Keratinocyte (primary cell): ENCODE results near the gene CPT2. TPM values are rescaled to one million over a fixed set of nuclear protein-coding genes. Genes with fewer than 3 reads are reported as not detected.

ENCODE experiments used
- DNase-seq: peaks from one replicate; pipeline ENCODE4 v3.0.0-alpha.2; 2011; ENCODE audit warnings: low read depth, missing footprints, low spot score
- FAIRE-seq: peaks from 2 replicates; lab custom pipeline; 2011; peaks lifted over from hg19 to GRCh38; lab: Jason Lieb, UNC
- H2AFZ ChIP-seq: 2 replicates; pipeline ENCODE4 v1.6.0; 2012; ENCODE audit warnings: low read length, control low read depth, inconsistent platforms; ENCODE audit not compliant: control insufficient read depth
- H3K27ac ChIP-seq: 2 replicates; pipeline ENCODE4 v1.5.1; 2011; ENCODE audit warnings: low read length; ENCODE audit not compliant: control insufficient read depth, insufficient read depth
- H3K27me3 ChIP-seq: 3 replicates; pipeline ENCODE4 v1.6.0; 2011; ENCODE audit warnings: low read length; ENCODE audit not compliant: control insufficient read depth, insufficient read depth; ENCODE audit errors: extremely low read depth
- H3K36me3 ChIP-seq, 2 experiments: 2 replicates in 1 of 2; 3 replicates in 1 of 2; pipeline ENCODE4 v1.5.1; 2011; ENCODE audit warnings: low read length in 2 of 2, mild to moderate bottlenecking in 1 of 2; ENCODE audit not compliant: control insufficient read depth in 2 of 2, insufficient read depth in 2 of 2; ENCODE audit errors: extremely low read depth in 1 of 2
- H3K4me1 ChIP-seq: 3 replicates; pipeline ENCODE4 v1.5.1; 2011; ENCODE audit warnings: low read length; ENCODE audit not compliant: control insufficient read depth, insufficient read depth; ENCODE audit errors: extremely low read depth
- H3K4me2 ChIP-seq: 3 replicates; pipeline ENCODE4 v1.6.0; 2011; ENCODE audit warnings: low read depth, low read length; ENCODE audit not compliant: control insufficient read depth, insufficient read depth; ENCODE audit errors: extremely low read depth
- H3K4me3 ChIP-seq, 3 experiments: fragments of 200-600 bp in 1 of 3; sonication (generic) in 1 of 3; 2 replicates in 2 of 3; 3 replicates in 1 of 3; pipeline ENCODE4 v1.5.1; 2011 to 2016; ENCODE audit warnings: low read length in 3 of 3, mild to moderate bottlenecking in 3 of 3, control low read depth in 2 of 3, inconsistent platforms in 1 of 3, low read depth in 1 of 3, mixed read lengths in 1 of 3, mixed run types in 1 of 3, moderate library complexity in 1 of 3; ENCODE audit not compliant: control insufficient read depth in 2 of 3, insufficient read depth in 2 of 3; ENCODE audit errors: extremely low read depth in 1 of 3
- H3K79me2 ChIP-seq: 2 replicates; pipeline ENCODE4 v1.6.0; 2012; ENCODE audit warnings: low read length; ENCODE audit not compliant: control insufficient read depth, insufficient read depth
- H3K9ac ChIP-seq: 3 replicates; pipeline ENCODE4 v1.6.0; 2011; ENCODE audit warnings: low read length; ENCODE audit not compliant: control insufficient read depth, insufficient read depth; ENCODE audit errors: extremely low read depth
- H3K9me1 ChIP-seq: 3 replicates; pipeline ENCODE4 v1.6.0; 2011; ENCODE audit warnings: low read length; ENCODE audit not compliant: control insufficient read depth, insufficient read depth; ENCODE audit errors: extremely low read depth
- H3K9me3 ChIP-seq: 2 replicates; pipeline ENCODE4 v1.5.1; 2012; ENCODE audit warnings: low read depth, low read length; ENCODE audit not compliant: control insufficient read depth
- H4K20me1 ChIP-seq: 3 replicates; pipeline ENCODE4 v1.6.0; 2011; ENCODE audit warnings: low read length; ENCODE audit not compliant: control insufficient read depth, insufficient read depth; ENCODE audit errors: extremely low read depth
- CTCF ChIP-seq, 3 experiments: IDR thresholded peaks in 1 of 3; conservative IDR thresholded peaks in 1 of 3; optimal IDR thresholded peaks in 1 of 3; 2 replicates in 2 of 3; 3 replicates in 1 of 3; pipeline versions ENCODE3 to v1.5.1; 2011; ENCODE audit warnings: low read length in 3 of 3, mild to moderate bottlenecking in 3 of 3, moderate library complexity in 2 of 3, control low read depth in 1 of 3, inconsistent platforms in 1 of 3; ENCODE audit not compliant: insufficient read depth in 2 of 3; ENCODE audit errors: extremely low read depth in 1 of 3
- EZH2 ChIP-seq: IDR thresholded peaks from one replicate; pipeline ENCODE4 v1.6.1; 2012; ENCODE audit warnings: inconsistent platforms, mild to moderate bottlenecking, low read length, moderate library complexity
- dilution Hi-C: fragments of 300-500 bp; cut with MboI; formaldehyde crosslinking; loops from one replicate; pipeline ENCODE4 v1.7.0; 2020; ENCODE audit warnings: low sequenced_read_pairs; ENCODE audit not compliant: extremely low pct_ligation_motif_present
- polyA plus RNA-seq, 5 experiments: library from polyadenylated mRNA; depleted of rRNA in 3 of 5; stranded (reverse) in 3 of 5; stranded (forward) in 1 of 5; unstranded in 1 of 5; fragments of >200 nt; gene quantifications; 1 replicate in 1 of 5; 2 replicates in 3 of 5; 3 replicates in 1 of 5; pipeline versions ENCODE4 v1.2.1 to v1.2.3, GENCODE V29; 2011 to 2012; ENCODE audit warnings: missing spikeins in 2 of 5, low read depth in 1 of 5, low replicate concordance in 1 of 5

Gene CPT2
- polyA plus RNA-seq, 1 donor (not counting 4 experiments of a cell fraction or from before 2014, with no cell fraction given) = 16.6 TPM

DNA sequence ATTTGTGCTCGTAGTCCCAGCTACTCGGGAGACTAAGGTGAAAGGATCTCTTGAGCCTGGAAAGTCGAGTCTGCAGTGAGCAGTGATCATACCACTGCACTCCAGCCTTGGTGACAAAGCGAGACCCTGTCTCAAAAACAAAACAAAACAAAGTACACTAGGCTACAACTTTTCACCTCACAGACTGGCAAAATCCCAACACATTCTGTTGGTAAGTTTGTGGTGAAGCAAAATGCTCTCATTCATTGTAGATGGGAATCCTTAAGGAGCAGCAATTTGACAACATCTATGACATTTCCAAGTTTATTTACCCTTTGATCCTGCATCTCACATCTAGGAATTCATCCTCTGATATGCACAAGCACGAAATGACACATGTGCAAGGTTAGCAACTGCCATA, 34.0 kb upstream of the CPT2 start:
- Histone ChIP-seq H3K9me1 (no peaks in the 10 kb centered on the region), H2AFZ (no peak overlapping the region), H3K79me2 (no peaks in the 10 kb centered on the region), H3K27me3 (peaks cover 7% of the 10 kb centered on the region), H3K4me1 (no peaks in the 10 kb centered on the region), H3K4me3 (no peak overlapping the region), H3K36me3 (no peaks in the 10 kb centered on the region), H3K9ac (no peak overlapping the region), H4K20me1 (no peaks in the 10 kb centered on the region), H3K4me2 (no peak overlapping the region), H3K27ac (no peak overlapping the region), H3K9me3 (no peaks in the 10 kb centered on the region)
- dilution Hi-C loops = no loop called here
- DNase-seq = no peak
- FAIRE-seq = no peak
- TF ChIP-seq EZH2 (no peak), CTCF (optimal IDR thresholded peaks at IDR 0.05 in 1 of 3, IDR thresholded peaks at IDR 0.05 in 1 of 3, conservative IDR thresholded peaks at IDR 0.05 in 1 of 3; ENCODE audit: extremely low read depth in 1 of 3, insufficient read depth in 2 of 3, low read length in 3 of 3) (no peak)

- no peak overlapping the region for H3K4me2 ChIP-seq
- no peak for FAIRE-seq
- dilution Hi-C loops = no loop called here
These were observed 33.3 kb upstream of the CPT2 start for GRCh38 chr1:53163291-53163768.

More at GRCh38 chr1:53163291-53163768, 33.3 kb upstream of the CPT2 start:
- peaks cover 7% of the 10 kb centered on the region for H3K27me3 ChIP-seq
- H3K27ac ChIP-seq = no peak overlapping the region
- H3K4me1 ChIP-seq = no peaks in the 10 kb centered on the region
- no peaks in the 10 kb centered on the region for H3K9me3 ChIP-seq
- no peak for DNase-seq
- no peaks in the 10 kb centered on the region for H3K79me2 ChIP-seq
- no peaks in the 10 kb centered on the region for H3K9me1 ChIP-seq
- no peak overlapping the region for H3K4me3 ChIP-seq
- no peaks in the 10 kb centered on the region for H3K36me3 ChIP-seq
- TF ChIP-seq EZH2 = no peak
- TF ChIP-seq CTCF (optimal IDR thresholded peaks at IDR 0.05 in 1 of 3, IDR thresholded peaks at IDR 0.05 in 1 of 3, conservative IDR thresholded peaks at IDR 0.05 in 1 of 3; ENCODE audit: extremely low read depth in 1 of 3, insufficient read depth in 2 of 3, low read length in 3 of 3) = no peak
- no peaks in the 10 kb centered on the region for H4K20me1 ChIP-seq
- H2AFZ ChIP-seq = no peak overlapping the region
- no peak overlapping the region for H3K9ac ChIP-seq
